Stimulated activated CD4-positive, alpha-beta T cell treated with anti-CD3 and anti-CD28 coated beads, Interleukin-15, amount 100 ng/mL, for 48 hours (primary cell): Measurements from ENCODE around the gene TSTD1.
"Not testable (repeated sequence)": the region's sequence is repeated elsewhere in the genome, so short reads cannot be mapped to it uniquely, and the experiment has no call there.

Experiments used
- DNase-seq, 2 donors: peaks; one replicate each; pipeline ENCODE4 v3.0.0-alpha.2; 2020; ENCODE audit warnings: low read depth in 2 of 2

The TSTD1 gene

DNA sequence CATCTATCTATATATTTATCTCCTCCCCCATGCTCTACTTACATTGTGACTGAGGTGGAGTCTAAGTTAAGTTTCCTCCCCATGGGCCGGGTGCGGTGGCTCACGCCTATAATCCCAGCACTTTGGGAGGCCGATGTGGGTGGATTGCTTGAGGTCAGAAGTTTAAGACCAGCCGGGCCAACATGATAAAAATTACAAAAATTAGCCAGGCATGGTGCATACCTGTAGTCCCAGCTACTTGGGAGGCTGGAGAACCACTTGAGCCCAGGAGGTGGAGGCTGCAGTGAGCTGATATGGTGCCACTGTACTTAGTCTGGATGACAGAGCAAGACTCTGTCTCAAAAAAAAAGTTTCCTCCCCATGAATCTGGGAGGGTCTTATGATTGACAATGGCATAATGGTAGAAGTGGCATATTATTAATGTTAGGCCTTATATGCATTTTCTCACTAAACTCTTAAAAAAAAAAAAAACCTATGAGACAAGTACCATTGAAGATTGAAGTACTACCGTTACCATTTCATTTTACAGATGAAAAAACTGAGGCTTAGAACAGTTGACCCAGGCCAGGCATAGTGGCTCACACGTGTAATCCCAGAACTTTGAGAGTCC is 29.1 kb downstream of the TSTD1 start:
- DNase-seq, result no peak

DNA sequence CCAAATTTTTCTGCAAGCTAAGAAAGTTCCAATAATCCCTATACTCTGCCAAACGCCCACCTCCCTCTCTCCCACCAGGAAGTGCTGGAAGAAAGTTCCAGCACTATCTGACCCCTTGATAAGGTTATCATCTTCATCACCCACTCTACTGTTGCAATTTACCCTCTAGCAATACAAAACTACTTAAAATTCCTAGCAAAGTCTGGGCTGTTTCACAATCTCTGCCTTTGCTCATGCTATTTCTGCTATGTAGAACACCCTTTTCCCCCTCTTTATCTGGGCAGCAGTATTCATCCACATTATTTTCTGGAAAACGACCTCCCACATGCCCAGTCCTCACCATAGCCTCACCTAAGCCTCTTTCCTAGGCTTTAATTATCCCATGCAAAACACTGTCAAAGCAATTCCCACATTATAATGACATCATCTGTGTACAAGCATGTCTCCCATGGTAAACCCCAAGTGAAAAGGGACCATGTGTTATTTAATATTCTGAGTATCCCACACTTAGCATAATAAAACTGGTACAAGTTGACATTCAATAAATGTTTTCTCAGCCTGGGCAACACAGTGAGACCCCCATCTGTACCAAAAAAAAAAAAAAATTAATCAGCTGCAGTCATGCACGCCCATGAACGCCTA is 29.8 kb downstream of the TSTD1 start:
- DNase-seq, result no peak

DNA sequence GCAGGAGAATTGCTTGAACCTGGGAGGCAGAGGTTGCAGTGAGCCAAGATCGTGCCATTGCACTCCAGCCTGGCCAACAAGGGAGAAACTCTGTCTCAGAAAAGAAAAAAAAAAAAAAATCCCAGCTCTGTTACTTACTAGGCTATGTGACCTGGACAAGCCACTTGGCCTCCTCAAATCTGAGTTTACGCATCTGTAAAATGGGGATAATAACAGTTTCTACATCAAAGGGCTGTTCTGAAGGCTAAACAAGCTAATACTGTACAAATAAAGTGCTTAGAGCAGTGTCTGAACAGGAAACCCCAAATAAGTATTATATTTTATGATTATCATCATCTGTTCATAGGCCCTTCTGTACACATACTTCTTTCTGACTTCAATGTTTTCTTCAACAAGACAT is 31.4 kb downstream of the TSTD1 start:
- DNase-seq, result no peak

DNA sequence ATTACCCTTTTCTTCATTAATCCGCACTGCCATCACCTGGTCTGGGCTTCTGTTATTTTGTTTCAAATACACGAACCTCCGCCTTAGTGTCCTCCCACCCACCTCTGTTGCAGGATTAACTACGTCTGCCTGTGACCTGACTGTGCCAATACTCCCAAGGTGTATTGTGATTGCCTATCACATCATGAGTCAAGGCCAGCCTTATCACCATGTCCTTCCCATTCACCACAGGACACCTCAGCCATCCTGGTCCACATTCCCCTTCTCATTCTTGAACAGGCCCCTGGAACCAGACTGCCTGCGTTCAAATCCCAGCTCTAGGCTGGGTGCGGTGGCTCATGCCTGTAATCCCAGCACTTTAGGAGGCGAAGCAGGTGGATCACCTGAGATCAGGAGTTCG is 32.2 kb downstream of the TSTD1 start:
- no peak for DNase-seq

DNA sequence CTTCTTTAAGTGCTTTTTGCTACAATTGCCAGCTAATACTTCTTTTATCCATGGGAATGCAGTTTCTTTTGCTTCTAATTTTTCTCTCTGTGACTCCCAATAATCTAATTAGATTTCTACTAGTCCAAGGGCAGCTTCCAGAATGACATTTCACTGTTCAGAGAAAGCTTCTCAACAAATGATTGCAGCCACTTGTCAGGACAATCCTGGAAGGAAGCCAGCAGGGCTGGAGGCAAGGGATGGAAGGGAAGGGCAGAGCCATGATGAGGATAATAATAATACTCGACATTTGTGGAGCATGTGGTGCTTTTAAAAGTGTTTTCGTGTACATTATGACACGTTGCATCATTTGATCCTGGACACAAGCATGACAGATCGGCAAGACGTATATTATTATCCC is 37.2 kb downstream of the TSTD1 start:
- no peak for DNase-seq

GRCh38 chr1:161000736-161001480 is 37.9 kb downstream of the TSTD1 start:
- no peak for DNase-seq

- DNase-seq, result no peak
Observed at GRCh38 chr1:160999376-160999775, 39.4 kb downstream of the TSTD1 start.

DNA sequence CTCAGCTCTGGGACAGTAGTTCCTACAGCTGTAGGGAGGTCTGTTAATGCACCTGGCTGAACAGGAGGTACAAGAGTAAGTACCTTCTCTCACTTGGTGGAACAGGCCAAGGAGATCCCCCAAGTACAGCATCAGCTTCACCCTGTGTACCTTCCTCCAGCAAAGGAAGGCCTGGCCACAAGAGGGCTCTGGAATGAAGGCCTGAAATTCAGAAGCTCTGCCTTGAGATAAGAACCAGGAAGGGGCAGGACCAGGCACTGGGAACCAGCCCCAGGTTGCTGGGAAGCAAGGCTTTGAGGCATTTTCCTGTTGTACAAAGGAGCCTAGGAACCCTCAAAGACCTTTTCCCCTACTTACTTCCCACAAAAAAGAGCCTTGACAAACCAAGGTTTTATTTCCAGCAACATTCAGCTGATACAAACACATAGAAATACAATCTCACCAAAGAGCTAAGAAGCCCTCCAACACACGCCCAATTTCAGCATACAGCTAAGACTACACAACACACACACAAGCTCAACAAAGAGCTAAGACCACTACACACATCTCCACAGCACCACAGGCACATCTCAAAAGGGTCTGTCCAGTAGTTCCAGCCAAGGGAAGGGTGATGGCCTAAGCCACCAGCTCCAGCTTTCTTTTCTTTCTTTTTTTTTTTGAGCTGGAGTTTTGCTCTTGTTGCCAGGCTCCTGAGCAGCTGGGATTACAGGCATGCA is 41.3 kb downstream of the TSTD1 start:
- DNase-seq, result peak in 1 of 2 donors; percentile 37

DNA sequence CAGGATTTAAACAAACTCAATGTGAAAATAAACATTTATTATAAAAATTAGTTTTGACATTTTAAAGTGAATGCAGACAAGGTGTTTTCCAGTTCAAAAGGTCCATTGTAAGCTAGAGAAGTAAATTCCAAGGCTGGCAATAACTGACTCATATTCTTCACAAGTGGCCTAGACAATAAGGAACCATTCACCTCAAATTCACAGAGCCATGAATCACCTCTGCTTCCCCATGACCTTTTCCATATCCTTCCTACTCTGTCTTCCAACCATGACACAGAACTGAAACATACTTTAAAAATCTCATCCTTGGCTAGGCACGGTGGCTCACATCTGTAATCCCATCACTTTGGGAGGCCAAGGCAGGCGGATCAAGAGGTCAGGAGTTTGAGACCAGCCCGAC is 42.6 kb downstream of the TSTD1 start:
- DNase-seq, result no peak

GRCh38 chr1:160993544-160994193 is 45.1 kb downstream of the TSTD1 start:
- no peak for DNase-seq

- not testable (repeated sequence) for DNase-seq
Observed at GRCh38 chr1:160992036-160992435, 46.7 kb downstream of the TSTD1 start.
